K562 (cell line): ENCODE results near the gene ESPN. TPM values are rescaled to one million over a fixed set of nuclear protein-coding genes. Genes with fewer than 3 reads are reported as not detected.

ENCODE experiments used
- ATF4 ChIP-seq: fragments of 450-650 bp; formaldehyde crosslinking; IDR thresholded peaks from 2 replicates; pipeline ENCODE4 v1.4.0; 2022; ENCODE audit warnings: mild to moderate bottlenecking, moderate library complexity
- BRF2 ChIP-seq: IDR thresholded peaks from 3 replicates; pipeline ENCODE4 v1.6.1; 2011; ENCODE audit warnings: borderline replicate concordance, mild to moderate bottlenecking; ENCODE audit not compliant: insufficient read length, insufficient read depth
- EP300 ChIP-seq: IDR thresholded peaks from 2 replicates; pipeline ENCODE4 v1.6.1; 2012; ENCODE audit warnings: low read length, improper control_type of control experiment
- FOXA3 ChIP-seq, 2 experiments: fragments of 450-650 bp in 1 of 2; sonication (generic) in 1 of 2; formaldehyde crosslinking; IDR thresholded peaks in 1 of 2; conservative IDR thresholded peaks in 1 of 2; 2 replicates each; pipeline versions ENCODE4 v1.4.0 to v1.8.0; 2020 to 2022; ENCODE audit warnings: mild to moderate bottlenecking in 2 of 2, missing genetic modification reagents in 1 of 2
- FOXP1 ChIP-seq: sonication (generic); formaldehyde crosslinking; IDR thresholded peaks from 2 replicates; pipeline ENCODE4 v1.8.0; 2022; ENCODE audit warnings: mild to moderate bottlenecking, missing genetic modification reagents
- GABPA ChIP-seq: fragments of 200-800 bp; sonication (Bioruptor generic); conservative IDR thresholded peaks from 2 replicates; pipeline ENCODE4 v1.6.1; 2016; ENCODE audit warnings: low read depth, missing genetic modification characterization, missing compliant biosample characterization
- GTF2B ChIP-seq: IDR thresholded peaks from 2 replicates; pipeline ENCODE4 v1.6.1; 2011; ENCODE audit not compliant: insufficient read length; ENCODE audit errors: extremely low read depth
- JUND ChIP-seq, 2 experiments: IDR thresholded peaks; 2 replicates in 1 of 2; 3 replicates in 1 of 2; pipeline ENCODE4 v1.6.1; 2011; ENCODE audit warnings: borderline replicate concordance in 2 of 2, low read depth in 2 of 2, low read length in 2 of 2, improper control_type of control experiment in 1 of 2, missing biosample characterization in 1 of 2, missing genetic modification characterization in 1 of 2, missing genetic modification reagents in 1 of 2
- KLF13 ChIP-seq: fragments of 450-650 bp; IDR thresholded peaks from 2 replicates; pipeline ENCODE4 v1.6.1; 2016; ENCODE audit warnings: missing genetic modification characterization, low read depth, mild to moderate bottlenecking, missing compliant biosample characterization, moderate library complexity, borderline replicate concordance
- PML ChIP-seq: IDR thresholded peaks from 2 replicates; pipeline ENCODE4 v1.6.1; 2012; ENCODE audit warnings: low read length, inconsistent platforms
- PRDM10 ChIP-seq: fragments of 450-650 bp; IDR thresholded peaks from 2 replicates; pipeline ENCODE4 v1.6.1; 2018; ENCODE audit not compliant: partially characterized antibody
- RB1 ChIP-seq: fragments of 450-650 bp; IDR thresholded peaks from 2 replicates; pipeline ENCODE4 v1.6.1; 2017; ENCODE audit warnings: low read depth, mild to moderate bottlenecking
- SMARCE1 ChIP-seq: fragments of 450-650 bp; IDR thresholded peaks from 2 replicates; pipeline ENCODE4 v1.7.1; 2016; ENCODE audit warnings: mild to moderate bottlenecking
- STAT6 ChIP-seq: sonication (generic); formaldehyde crosslinking; IDR thresholded peaks from 2 replicates; pipeline ENCODE4 v1.8.1; 2023; ENCODE audit warnings: mild to moderate bottlenecking, missing genetic modification reagents
- TEAD1 ChIP-seq, 2 experiments: fragments of 450-650 bp in 1 of 2; sonication (generic) in 1 of 2; formaldehyde crosslinking; IDR thresholded peaks; 2 replicates each; pipeline versions ENCODE4 v1.4.0 to v1.8.0; 2020 to 2022; ENCODE audit warnings: mild to moderate bottlenecking in 2 of 2, missing genetic modification reagents in 1 of 2
- polyA plus RNA-seq, 8 experiments: library from polyadenylated mRNA; depleted of rRNA in 4 of 8; stranded (reverse) in 5 of 8; unstranded in 3 of 8; fragments of >200 nt; fragmentation: Nextera tagmentation in 2 of 8; fragmentation: Illumina TruSeq in 1 of 8; extraction: Ambion mirVana in 2 of 8; extraction: Trizol in 1 of 8; gene quantifications; 2 replicates each; pipeline versions ENCODE4 v1.2.1 to v1.2.3, GENCODE V29; 2011 to 2014; ENCODE audit warnings: inconsistent platforms in 1 of 8, missing spikeins in 1 of 8
- total RNA-seq, 7 experiments: library from RNA; depleted of rRNA in 6 of 7; stranded (reverse); fragments of >200 nt in 6 of 7; fragmentation: Illumina TruSeq in 2 of 7; extraction: Trizol in 2 of 7; gene quantifications; 2 replicates each; pipeline versions ENCODE4 v1.2.1 to v1.2.3, GENCODE V29; 2011 to 2021; ENCODE audit warnings: low replicate concordance in 1 of 7

The ESPN gene
- total and polyA plus RNA-seq, 9 of the 15 experiments (the other 6 are each of a cell fraction or from before 2014, with no cell fraction given): 0.07 to 1.2 (median 0.45) TPM; not detected in 3

- peak; percentile 85 to 89 for TF ChIP-seq TEAD1 (CRISPR knock-in tag; IDR thresholded peaks at IDR 0.05)
- 0 out of 2 replicates have a peak, but pooled peaks have one; percentile 20 for TF ChIP-seq STAT6
- TF ChIP-seq GTF2B: no peak
- peak; percentile 69; the same call in 1 of the 2 replicates for TF ChIP-seq SMARCE1
- peak; percentile 71 for TF ChIP-seq JUND (IDR thresholded peaks at IDR 0.05; ENCODE audit: borderline replicate concordance, low read depth, low read length)
- peak; percentile 31; the same call in 1 of the 3 replicates for TF ChIP-seq JUND (tag; IDR thresholded peaks at IDR 0.05; ENCODE audit: borderline replicate concordance, low read depth, low read length)
- TF ChIP-seq RB1: peak; percentile 97
- TF ChIP-seq FOXP1 (CRISPR knock-in tag): peak; percentile 89; the same call in 1 of the 2 replicates
- peak; percentile 69 for TF ChIP-seq PML
- peak; percentile 42 for TF ChIP-seq PRDM10
- TF ChIP-seq ATF4: 0 out of 2 replicates have a peak, but pooled peaks have one; percentile 19
- TF ChIP-seq BRF2: no peak
- peak; percentile 50 for TF ChIP-seq EP300
- peak; percentile 84 for TF ChIP-seq GABPA (tag)
- TF ChIP-seq FOXA3 (CRISPR knock-in tag; conservative IDR thresholded peaks at IDR 0.05 in 1 of 2, IDR thresholded peaks at IDR 0.05 in 1 of 2): peak; percentile 37 to 43; a peak in 2 of 4 replicates
- peak; percentile 47; the same call in 1 of the 2 replicates for TF ChIP-seq KLF13 (tag)
Observed at GRCh38 chr1:6393400-6394187, 31.0 kb upstream of the ESPN start, which contains the start of gene ACOT7 (continued).
